CD14-positive monocyte (primary cell): ENCODE data around the gene PRLH. TPM values are rescaled to one million over a fixed set of nuclear protein-coding genes. Genes with fewer than 3 reads are reported as not detected.
A peak's percentile ranks its signal among the peaks of the same experiment; 100 is the strongest.

Experiments used
- DNase-seq, 3 donors: peaks; one replicate each; pipeline ENCODE4 v3.0.0-alpha.2; 2011 to 2022
- H2AFZ ChIP-seq: 2 replicates; pipeline ENCODE4 v1.6.0; 2012; ENCODE audit warnings: mild to moderate bottlenecking, low read depth, low read length, inconsistent platforms; ENCODE audit not compliant: insufficient read depth, poor library complexity, severe bottlenecking
- H3K27ac ChIP-seq, 2 donors: 1 replicate in 1 of 2; 2 replicates in 1 of 2; pipeline ENCODE4 v1.5.1; 2012 to 2013; ENCODE audit warnings: low read length in 2 of 2, control low read depth in 1 of 2, inconsistent platforms in 1 of 2, low read depth in 1 of 2, mild to moderate bottlenecking in 1 of 2
- H3K27me3 ChIP-seq, 2 donors: one replicate each; pipeline versions ENCODE4 v1.6.0 to v1.6.1; 2011 to 2013; ENCODE audit warnings: low read length in 2 of 2; ENCODE audit not compliant: control insufficient read depth in 2 of 2, insufficient read depth in 2 of 2
- H3K36me3 ChIP-seq, 2 donors: replicated peaks in 1 of 2; 1 replicate in 1 of 2; 2 replicates in 1 of 2; pipeline versions ENCODE4 v1.5.1 to v1.6.1; 2012 to 2013; ENCODE audit warnings: low read length in 2 of 2, control low read depth in 1 of 2, inconsistent platforms in 1 of 2, mild to moderate bottlenecking in 1 of 2; ENCODE audit not compliant: insufficient read depth in 2 of 2, control insufficient read depth in 1 of 2
- H3K4me1 ChIP-seq, 2 donors: 1 replicate in 1 of 2; 2 replicates in 1 of 2; pipeline versions ENCODE4 v1.5.1 to v1.6.1; 2012 to 2013; ENCODE audit warnings: low read length in 2 of 2, control low read depth in 1 of 2, inconsistent platforms in 1 of 2, mild to moderate bottlenecking in 1 of 2, moderate library complexity in 1 of 2; ENCODE audit not compliant: insufficient read depth in 2 of 2, control insufficient read depth in 1 of 2
- H3K4me2 ChIP-seq: replicated peaks from 2 replicates; pipeline ENCODE3; 2012; ENCODE audit warnings: low read length, moderate library complexity, mild to moderate bottlenecking; ENCODE audit not compliant: poor library complexity, severe bottlenecking; ENCODE audit errors: extremely low read depth
- H3K4me3 ChIP-seq, 3 experiments: fragments of 200-600 bp in 1 of 3; sonication (generic) in 1 of 3; replicated peaks in 1 of 3; 1 replicate in 2 of 3; 2 replicates in 1 of 3; pipeline ENCODE4 v1.5.1; 2011 to 2013; ENCODE audit warnings: low read length in 3 of 3, mild to moderate bottlenecking in 3 of 3, control low read depth in 2 of 3, low read depth in 2 of 3, inconsistent platforms in 1 of 3, moderate library complexity in 1 of 3
- H3K79me2 ChIP-seq: 2 replicates; pipeline ENCODE4 v1.6.0; 2012; ENCODE audit warnings: mild to moderate bottlenecking, control low read depth, inconsistent platforms, low read length, moderate library complexity; ENCODE audit not compliant: insufficient read depth
- H3K9ac ChIP-seq: 2 replicates; pipeline ENCODE4 v1.6.0; 2017; ENCODE audit warnings: low read length, mild to moderate bottlenecking; ENCODE audit not compliant: insufficient read depth, poor library complexity, severe bottlenecking
- H3K9me3 ChIP-seq, 2 donors: replicated peaks in 1 of 2; 1 replicate in 1 of 2; 2 replicates in 1 of 2; pipeline versions ENCODE4 v1.5.1 to v1.6.1; 2012 to 2013; ENCODE audit warnings: low read length in 2 of 2, control low read depth in 1 of 2; ENCODE audit not compliant: control insufficient read depth in 1 of 2, insufficient read depth in 1 of 2
- H4K20me1 ChIP-seq: 2 replicates; pipeline ENCODE4 v1.6.0; 2012; ENCODE audit warnings: mild to moderate bottlenecking, low read length, control low read depth, moderate library complexity; ENCODE audit not compliant: insufficient read depth
- H3K27ac Mint-ChIP-seq, 7 donors: one replicate each; pipeline ENCODE4 v1.8.0; 2020; ENCODE audit warnings: mild to moderate bottlenecking in 7 of 7, mixed read lengths in 7 of 7, moderate library complexity in 6 of 7, inconsistent platforms in 2 of 7
- H3K27me3 Mint-ChIP-seq, 3 donors: one replicate each; pipeline ENCODE4 v1.8.0; 2021 to 2022; ENCODE audit warnings: low read depth in 3 of 3, mild to moderate bottlenecking in 3 of 3, mixed read lengths in 3 of 3, moderate library complexity in 3 of 3, inconsistent platforms in 1 of 3
- H3K36me3 Mint-ChIP-seq, 2 donors: one replicate each; pipeline ENCODE4 v1.8.0; 2020; ENCODE audit warnings: mixed read lengths in 2 of 2, inconsistent platforms in 1 of 2, mild to moderate bottlenecking in 1 of 2
- H3K4me1 Mint-ChIP-seq: one replicate; pipeline ENCODE4 v1.8.0; 2020; ENCODE audit warnings: mild to moderate bottlenecking, mixed read lengths
- H3K4me3 Mint-ChIP-seq, 2 donors: one replicate each; pipeline ENCODE4 v1.8.0; 2020; ENCODE audit warnings: mild to moderate bottlenecking in 2 of 2, mixed read lengths in 2 of 2, moderate library complexity in 1 of 2
- H3K9me3 Mint-ChIP-seq, 7 donors: one replicate each; pipeline ENCODE4 v1.8.0; 2020 to 2022; ENCODE audit warnings: mixed read lengths in 7 of 7, mild to moderate bottlenecking in 6 of 7, moderate library complexity in 6 of 7, inconsistent platforms in 2 of 7
- WGBS: methylation state at CpG from one replicate; pipeline ENCODE4 v1.1.5; 2013; ENCODE audit warnings: missing lambda C conversion rate; ENCODE audit not compliant: insufficient coverage; 5-methylcytosine and 5-hydroxymethylcytosine counted together
- intact Hi-C, 2 donors: fragments of 100-400 bp; cut with micrococcal nuclease; formaldehyde crosslinking; loops; one replicate each; pipeline versions ENCODE4 v1.15.0 to v1.15.1; 2023
- polyA plus RNA-seq, 3 donors: library from polyadenylated mRNA; depleted of rRNA in 1 of 3; unstranded in 2 of 3; stranded (reverse) in 1 of 3; fragments of 300-500 nt in 2 of 3; fragments of >200 nt in 1 of 3; fragmentation: Illumina TruSeq in 2 of 3; gene quantifications; 1 replicate in 2 of 3; 2 replicates in 1 of 3; pipeline ENCODE4 v1.2.3, GENCODE V29; 2012 to 2021
- TF ChIP-seq, protein P1 (sequence below): fragments of 200-600 bp; IDR thresholded peaks from one replicate; pipeline ENCODE4 v1.8.0; 2022; ENCODE audit warnings: antibody characterized with exemption, mild to moderate bottlenecking

Gene PRLH
- polyA plus RNA-seq, 3 donors: not detected

GRCh38 chr2:237592425-237592980, 26.1 kb downstream of the PRLH start:
- no peaks in the 10 kb centered on the region for H4K20me1 ChIP-seq
- Mint-ChIP-seq H3K4me3 (no peak overlapping the region), H3K36me3 (no peaks in the 10 kb centered on the region), H3K9me3 (peaks cover 0 to 6% (median 0%) of the 10 kb centered on the region in 7 donors), H3K4me1 (peaks cover 23% of the 10 kb centered on the region), H3K27me3 (peaks cover 3 to 10% (median 5%) of the 10 kb centered on the region in 3 donors), H3K27ac (peak overlapping the region in 2 of 7 donors; percentile 46 to 57)
- intact Hi-C loops: no loop called here
- TF ChIP-seq, protein P1, sequence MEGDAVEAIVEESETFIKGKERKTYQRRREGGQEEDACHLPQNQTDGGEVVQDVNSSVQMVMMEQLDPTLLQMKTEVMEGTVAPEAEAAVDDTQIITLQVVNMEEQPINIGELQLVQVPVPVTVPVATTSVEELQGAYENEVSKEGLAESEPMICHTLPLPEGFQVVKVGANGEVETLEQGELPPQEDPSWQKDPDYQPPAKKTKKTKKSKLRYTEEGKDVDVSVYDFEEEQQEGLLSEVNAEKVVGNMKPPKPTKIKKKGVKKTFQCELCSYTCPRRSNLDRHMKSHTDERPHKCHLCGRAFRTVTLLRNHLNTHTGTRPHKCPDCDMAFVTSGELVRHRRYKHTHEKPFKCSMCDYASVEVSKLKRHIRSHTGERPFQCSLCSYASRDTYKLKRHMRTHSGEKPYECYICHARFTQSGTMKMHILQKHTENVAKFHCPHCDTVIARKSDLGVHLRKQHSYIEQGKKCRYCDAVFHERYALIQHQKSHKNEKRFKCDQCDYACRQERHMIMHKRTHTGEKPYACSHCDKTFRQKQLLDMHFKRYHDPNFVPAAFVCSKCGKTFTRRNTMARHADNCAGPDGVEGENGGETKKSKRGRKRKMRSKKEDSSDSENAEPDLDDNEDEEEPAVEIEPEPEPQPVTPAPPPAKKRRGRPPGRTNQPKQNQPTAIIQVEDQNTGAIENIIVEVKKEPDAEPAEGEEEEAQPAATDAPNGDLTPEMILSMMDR: no peak
- DNase-seq: no peak
- no peak overlapping the region for H3K9ac ChIP-seq
- H2AFZ ChIP-seq: no peak overlapping the region
- no peak overlapping the region for H3K4me2 ChIP-seq
- H3K4me1 ChIP-seq: peaks cover 16 to 25% of the 10 kb centered on the region in 2 donors
- no peaks in the 10 kb centered on the region for H3K36me3 ChIP-seq
- no peaks in the 10 kb centered on the region for H3K79me2 ChIP-seq
- no peak overlapping the region for H3K27ac ChIP-seq
- H3K9me3 ChIP-seq: no peaks in the 10 kb centered on the region
- WGBS: 96% methylated on average over 7 of the region's 18 CpGs
- no peaks in the 10 kb centered on the region for H3K27me3 ChIP-seq
- H3K4me3 ChIP-seq: no peak overlapping the region

- Histone ChIP-seq H3K4me3 (no peak overlapping the region), H3K4me2 (no peak overlapping the region), H3K9ac (no peak overlapping the region), H3K36me3 (no peaks in the 10 kb centered on the region), H3K27ac (no peak overlapping the region), H3K9me3 (no peaks in the 10 kb centered on the region), H4K20me1 (no peaks in the 10 kb centered on the region), H2AFZ (no peak overlapping the region), H3K79me2 (no peaks in the 10 kb centered on the region), H3K4me1 (peaks cover 16 to 25% of the 10 kb centered on the region in 2 donors), H3K27me3 (no peaks in the 10 kb centered on the region)
- no peak overlapping the region for H3K4me3 Mint-ChIP-seq
- TF ChIP-seq, protein P1: no peak
- peaks cover 25% of the 10 kb centered on the region for H3K4me1 Mint-ChIP-seq
- H3K36me3 Mint-ChIP-seq: no peaks in the 10 kb centered on the region
- intact Hi-C loops: no loop called here
- no peak for DNase-seq
- peaks cover 1 to 10% (median 5%) of the 10 kb centered on the region in 3 donors for H3K27me3 Mint-ChIP-seq
- whole genome bisulfite sequencing: over 99% methylated on average over 10 of the region's 10 CpGs
- peaks cover 0 to 5% (median 0%) of the 10 kb centered on the region in 7 donors for H3K9me3 Mint-ChIP-seq
- peak overlapping the region in 2 of 7 donors; percentile 21 to 53 for H3K27ac Mint-ChIP-seq
Measured at GRCh38 chr2:237593036-237593435, 26.7 kb downstream of the PRLH start.
